ENCODE results near the gene FZR1.
"Not testable (repeated sequence)": the region's sequence is repeated elsewhere in the genome, so short reads cannot be mapped to it uniquely, and the experiment has no call there.

FZR1 gene

DNA sequence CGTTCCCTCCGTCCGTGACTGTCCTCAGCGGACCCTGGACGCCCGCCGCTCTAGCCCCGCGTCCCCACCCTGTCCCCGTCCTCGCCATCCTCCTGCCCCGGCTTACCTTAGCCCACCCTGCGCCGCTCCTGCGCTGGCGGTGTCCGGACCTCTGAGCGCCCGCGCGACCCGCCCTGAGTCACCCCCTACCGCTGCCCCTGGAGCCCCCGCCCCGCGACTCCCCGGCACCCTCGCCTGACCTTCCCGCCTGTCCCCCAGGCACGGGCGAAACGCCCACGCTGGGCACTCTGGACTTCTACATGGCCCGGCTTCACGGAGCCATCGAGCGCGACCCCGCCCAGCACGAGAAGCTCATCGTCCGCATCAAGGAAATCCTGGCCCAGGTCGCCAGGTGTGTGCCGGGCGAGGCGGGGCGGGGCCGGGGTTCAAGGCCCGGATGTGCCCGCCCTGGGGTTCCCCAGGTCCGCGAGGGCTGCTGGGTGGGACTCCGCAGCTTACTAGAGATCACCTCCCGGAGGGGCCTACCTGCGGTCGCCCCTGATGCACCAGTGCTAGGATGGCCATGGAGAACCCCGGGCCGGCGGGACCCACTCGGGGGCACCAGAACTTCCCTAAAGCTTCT lies 71.7 kb downstream of the FZR1 start:
- H3K9me3 ChIP-seq (replicated peaks; ENCODE audit: low read length): no peaks in the 10 kb centered on the region
- H3K27me3 ChIP-seq (ENCODE audit: control insufficient read depth, insufficient read depth, low read length): no peaks in the 10 kb centered on the region
- H3K4me3 ChIP-seq (ENCODE audit: low read length): no peak overlapping the region
- no peak overlapping the region for H3K4me2 ChIP-seq (ENCODE audit: low read length)
- H3K4me1 ChIP-seq (ENCODE audit: control insufficient read depth, insufficient read depth, low read length): peaks cover 13% of the 10 kb centered on the region
- H3K36me3 ChIP-seq (ENCODE audit: insufficient read depth, low read length): peaks cover 19% of the 10 kb centered on the region
- H3K9ac ChIP-seq (ENCODE audit: low read depth, low read length): no peak overlapping the region

GRCh38 chr19:3578390-3578789 lies 72.3 kb downstream of the FZR1 start:
- H3K36me3 ChIP-seq (ENCODE audit: insufficient read depth, low read length): peaks cover 19% of the 10 kb centered on the region
- H3K4me1 ChIP-seq (ENCODE audit: control insufficient read depth, insufficient read depth, low read length): peaks cover 13% of the 10 kb centered on the region
- no peaks in the 10 kb centered on the region for H3K27me3 ChIP-seq (ENCODE audit: control insufficient read depth, insufficient read depth, low read length)
- H3K4me2 ChIP-seq (ENCODE audit: low read length): no peak overlapping the region
- no peaks in the 10 kb centered on the region for H3K9me3 ChIP-seq (replicated peaks; ENCODE audit: low read length)
- no peak overlapping the region for H3K9ac ChIP-seq (ENCODE audit: low read depth, low read length)
- H3K4me3 ChIP-seq (ENCODE audit: low read length): no peak overlapping the region

DNA sequence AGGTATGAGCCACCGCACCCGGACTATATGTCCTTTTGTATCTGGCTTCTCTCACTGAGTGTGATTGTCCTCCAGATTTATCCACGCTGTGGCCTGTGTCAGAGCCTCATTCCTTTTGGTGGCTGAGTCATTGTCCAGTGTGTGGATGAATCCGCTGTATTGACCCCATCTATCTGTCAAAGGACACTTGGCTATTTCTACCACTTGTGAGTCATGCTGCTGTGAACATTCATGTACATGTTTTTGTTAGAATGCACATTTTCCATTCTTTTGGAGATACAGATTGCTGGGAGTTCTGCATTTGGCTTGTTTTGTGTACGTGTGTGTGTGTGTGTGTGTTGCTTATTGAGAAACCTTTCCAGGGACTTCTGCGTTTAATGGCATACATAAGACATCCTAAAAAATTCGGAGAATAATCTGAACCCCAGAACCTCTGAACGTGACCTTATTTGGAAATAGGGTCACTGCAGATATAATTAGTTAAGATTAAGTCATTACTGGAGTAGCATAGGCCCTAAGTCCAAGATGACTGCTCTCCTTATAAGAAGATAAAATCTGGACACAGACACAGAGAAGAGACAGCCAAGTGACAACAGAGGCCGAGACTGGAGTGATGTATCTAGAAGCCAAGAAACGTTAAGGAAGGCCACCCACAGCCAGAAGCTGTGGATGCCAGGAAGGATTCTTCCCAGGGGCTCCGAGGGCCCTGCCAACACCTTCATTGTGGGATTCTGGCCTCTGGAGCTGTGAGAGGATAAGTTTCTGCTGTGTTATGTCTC lies 74.2 kb downstream of the FZR1 start:
- H3K4me2 ChIP-seq (ENCODE audit: low read length): peak overlapping the region; percentile 44
- H3K4me3 ChIP-seq (ENCODE audit: low read length): no peak overlapping the region
- H3K9ac ChIP-seq (ENCODE audit: low read depth, low read length): peak overlapping the region; percentile 3
- peaks cover 15% of the 10 kb centered on the region for H3K4me1 ChIP-seq (ENCODE audit: control insufficient read depth, insufficient read depth, low read length)
- peaks cover 10% of the 10 kb centered on the region for H3K36me3 ChIP-seq (ENCODE audit: insufficient read depth, low read length)
- H3K27me3 ChIP-seq (ENCODE audit: control insufficient read depth, insufficient read depth, low read length): peaks cover 5% of the 10 kb centered on the region
- H3K9me3 ChIP-seq (replicated peaks; ENCODE audit: low read length): no peaks in the 10 kb centered on the region

DNA sequence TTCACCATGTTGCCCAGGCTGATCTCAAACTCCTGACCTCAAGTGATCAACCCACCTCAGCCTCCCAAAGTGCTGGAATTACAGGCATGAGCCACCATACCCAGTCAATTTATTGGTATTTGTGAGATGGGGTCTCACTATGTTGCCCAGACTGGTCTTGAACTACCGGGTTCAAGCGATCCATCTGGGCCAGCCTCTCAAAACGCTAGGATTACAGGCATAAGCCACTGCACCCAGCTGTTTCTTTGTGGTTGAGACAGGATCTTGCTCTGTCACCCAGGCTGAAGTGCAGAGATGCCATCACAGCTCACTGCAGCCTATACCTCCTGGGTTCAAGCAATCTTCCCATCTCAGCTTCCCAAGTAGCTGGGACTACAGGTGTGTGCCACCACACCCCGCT lies 75.7 kb downstream of the FZR1 start:
- H3K9me3 ChIP-seq (replicated peaks; ENCODE audit: low read length); H3K9ac ChIP-seq (ENCODE audit: low read depth, low read length); H3K4me3 ChIP-seq (ENCODE audit: low read length); H3K4me2 ChIP-seq (ENCODE audit: low read length); H3K36me3 ChIP-seq (ENCODE audit: insufficient read depth, low read length): not testable (repeated sequence)
- peaks cover 18% of the 10 kb centered on the region for H3K27me3 ChIP-seq (ENCODE audit: control insufficient read depth, insufficient read depth, low read length)
- peaks cover 19% of the 10 kb centered on the region for H3K4me1 ChIP-seq (ENCODE audit: control insufficient read depth, insufficient read depth, low read length)

GRCh38 chr19:3584036-3584802 lies 78.1 kb downstream of the FZR1 start:
- H3K36me3 ChIP-seq (ENCODE audit: insufficient read depth, low read length); H3K9me3 ChIP-seq (replicated peaks; ENCODE audit: low read length); H3K9ac ChIP-seq (ENCODE audit: low read depth, low read length); H3K4me2 ChIP-seq (ENCODE audit: low read length); H3K4me3 ChIP-seq (ENCODE audit: low read length): not testable (repeated sequence)
- Histone ChIP-seq H3K4me1 (ENCODE audit: control insufficient read depth, insufficient read depth, low read length) (peaks cover 19% of the 10 kb centered on the region), H3K27me3 (ENCODE audit: control insufficient read depth, insufficient read depth, low read length) (peaks cover 24% of the 10 kb centered on the region)

- H3K4me3 ChIP-seq (ENCODE audit: low read length): peak within 1 kb of the TSS; percentile 23
- H3K4me2 ChIP-seq (ENCODE audit: low read length): peak within 1 kb of the TSS; percentile 55
- no peaks in the 10 kb centered on the region for H3K9me3 ChIP-seq (replicated peaks; ENCODE audit: low read length)
- peaks cover 25% of the 10 kb centered on the region for H3K27me3 ChIP-seq (ENCODE audit: control insufficient read depth, insufficient read depth, low read length)
- H3K36me3 ChIP-seq (ENCODE audit: insufficient read depth, low read length): no peaks in the 10 kb centered on the region
- H3K9ac ChIP-seq (ENCODE audit: low read depth, low read length): no peak within 1 kb of the TSS
- H3K4me1 ChIP-seq (ENCODE audit: control insufficient read depth, insufficient read depth, low read length): peaks cover 10% of the 10 kb centered on the region
Measured at GRCh38 chr19:3585301-3586126, 79.4 kb downstream of the FZR1 start, which contains the start of gene GIPC3. Gene GIPC3, plus strand, starts transcription at chr19:3585478. Its CDS starts 120 bp downstream, at chr19:3585598.

- Histone ChIP-seq H3K36me3 (ENCODE audit: insufficient read depth, low read length) (no peaks in the 10 kb centered on the region), H3K4me3 (ENCODE audit: low read length) (no peak overlapping the region), H3K4me1 (ENCODE audit: control insufficient read depth, insufficient read depth, low read length) (peaks cover 6% of the 10 kb centered on the region), H3K4me2 (ENCODE audit: low read length) (no peak overlapping the region), H3K9me3 (replicated peaks; ENCODE audit: low read length) (no peaks in the 10 kb centered on the region), H3K27me3 (ENCODE audit: control insufficient read depth, insufficient read depth, low read length) (peaks cover 27% of the 10 kb centered on the region), H3K9ac (ENCODE audit: low read depth, low read length) (no peak overlapping the region)
Measured at GRCh38 chr19:3586127-3586626, 80.1 kb downstream of the FZR1 start.

DNA sequence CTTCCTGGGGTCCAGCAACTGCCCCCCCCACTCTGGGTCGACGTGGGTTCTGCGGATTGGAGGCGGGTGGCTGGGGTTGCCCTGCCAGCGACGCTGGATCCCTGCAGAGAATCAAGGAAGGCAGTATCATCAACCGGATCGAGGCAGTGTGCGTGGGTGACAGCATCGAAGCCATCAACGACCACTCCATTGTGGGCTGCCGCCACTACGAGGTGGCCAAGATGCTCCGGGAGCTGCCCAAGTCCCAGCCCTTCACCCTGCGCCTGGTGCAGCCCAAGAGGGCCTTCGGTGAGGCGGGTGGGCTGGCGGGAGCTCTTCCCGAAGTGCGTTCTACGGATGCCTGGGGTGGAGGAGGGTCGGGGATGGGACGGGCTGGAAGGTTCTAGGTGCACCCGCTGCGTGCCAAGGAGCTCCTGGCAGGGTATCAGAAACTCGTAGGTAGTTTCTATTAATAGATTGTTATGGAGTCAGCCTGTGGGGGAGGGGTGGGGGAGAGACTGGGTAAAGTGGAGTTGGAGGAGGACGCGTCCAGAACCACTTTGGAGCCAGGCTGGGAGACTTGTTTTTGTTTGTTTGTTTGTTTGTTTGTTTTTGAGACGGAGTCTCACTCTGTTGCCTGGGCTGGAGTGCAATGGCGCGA lies 80.7 kb downstream of the FZR1 start:
- H3K4me3 ChIP-seq (ENCODE audit: low read length): no peak overlapping the region
- no peaks in the 10 kb centered on the region for H3K36me3 ChIP-seq (ENCODE audit: insufficient read depth, low read length)
- no peak overlapping the region for H3K4me2 ChIP-seq (ENCODE audit: low read length)
- H3K9ac ChIP-seq (ENCODE audit: low read depth, low read length): no peak overlapping the region
- peaks cover 6% of the 10 kb centered on the region for H3K4me1 ChIP-seq (ENCODE audit: control insufficient read depth, insufficient read depth, low read length)
- H3K27me3 ChIP-seq (ENCODE audit: control insufficient read depth, insufficient read depth, low read length): peaks cover 33% of the 10 kb centered on the region
- no peaks in the 10 kb centered on the region for H3K9me3 ChIP-seq (replicated peaks; ENCODE audit: low read length)
